ENCODE results near the gene ZNF484. TPM values are rescaled to one million over a fixed set of nuclear protein-coding genes. Genes with fewer than 3 reads are reported as not detected.
"Not testable (repeated sequence)": the region's sequence is repeated elsewhere in the genome, so short reads cannot be mapped to it uniquely, and the experiment has no call there.

The ZNF484 gene
- total RNA-seq, 4 donors from 2014 or later: 5.3 to 10.3 (median 6.1) TPM

DNA sequence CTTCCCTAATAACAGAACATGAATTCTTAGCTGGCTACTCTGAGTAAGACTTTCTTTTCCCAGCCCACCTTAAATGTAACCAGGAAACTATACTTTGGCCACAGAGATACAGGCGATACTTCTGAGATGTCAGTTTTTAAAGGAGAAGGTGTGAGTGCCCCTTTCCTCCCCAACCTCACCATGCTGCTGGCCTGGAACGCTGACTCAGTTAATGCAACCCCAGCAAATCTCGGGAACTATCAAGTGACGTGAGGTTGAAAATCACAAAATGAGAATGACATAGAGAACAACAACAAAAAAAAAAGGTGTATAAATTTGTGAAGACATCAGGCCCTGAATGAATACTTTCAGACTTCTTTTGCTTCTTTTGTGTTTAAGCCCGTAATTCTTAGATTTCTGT lies 13.7 kb downstream of the ZNF484 start:
- no peak for DNase-seq (ENCODE audit: low spot score in 2 of 2)
- TF ChIP-seq POLR2A (IDR thresholded peaks at IDR 0.05) (no peak), POLR2AphosphoS5 (IDR thresholded peaks at IDR 0.05) (no peak), EP300 (IDR thresholded peaks at IDR 0.05) (no peak)
- TF ChIP-seq, protein P1, sequence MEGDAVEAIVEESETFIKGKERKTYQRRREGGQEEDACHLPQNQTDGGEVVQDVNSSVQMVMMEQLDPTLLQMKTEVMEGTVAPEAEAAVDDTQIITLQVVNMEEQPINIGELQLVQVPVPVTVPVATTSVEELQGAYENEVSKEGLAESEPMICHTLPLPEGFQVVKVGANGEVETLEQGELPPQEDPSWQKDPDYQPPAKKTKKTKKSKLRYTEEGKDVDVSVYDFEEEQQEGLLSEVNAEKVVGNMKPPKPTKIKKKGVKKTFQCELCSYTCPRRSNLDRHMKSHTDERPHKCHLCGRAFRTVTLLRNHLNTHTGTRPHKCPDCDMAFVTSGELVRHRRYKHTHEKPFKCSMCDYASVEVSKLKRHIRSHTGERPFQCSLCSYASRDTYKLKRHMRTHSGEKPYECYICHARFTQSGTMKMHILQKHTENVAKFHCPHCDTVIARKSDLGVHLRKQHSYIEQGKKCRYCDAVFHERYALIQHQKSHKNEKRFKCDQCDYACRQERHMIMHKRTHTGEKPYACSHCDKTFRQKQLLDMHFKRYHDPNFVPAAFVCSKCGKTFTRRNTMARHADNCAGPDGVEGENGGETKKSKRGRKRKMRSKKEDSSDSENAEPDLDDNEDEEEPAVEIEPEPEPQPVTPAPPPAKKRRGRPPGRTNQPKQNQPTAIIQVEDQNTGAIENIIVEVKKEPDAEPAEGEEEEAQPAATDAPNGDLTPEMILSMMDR (IDR thresholded peaks at IDR 0.05): no peak
- H3K36me3 ChIP-seq: peaks cover 26% of the 10 kb centered on the region
- 95% methylated on average over 5 of the region's 5 CpGs for WGBS
- H3K27ac ChIP-seq: no peak overlapping the region
- no peaks in the 10 kb centered on the region for H3K9me3 ChIP-seq
- H3K4me1 ChIP-seq: no peaks in the 10 kb centered on the region
- H3K4me3 ChIP-seq: no peak overlapping the region
- no peaks in the 10 kb centered on the region for H3K27me3 ChIP-seq

DNA sequence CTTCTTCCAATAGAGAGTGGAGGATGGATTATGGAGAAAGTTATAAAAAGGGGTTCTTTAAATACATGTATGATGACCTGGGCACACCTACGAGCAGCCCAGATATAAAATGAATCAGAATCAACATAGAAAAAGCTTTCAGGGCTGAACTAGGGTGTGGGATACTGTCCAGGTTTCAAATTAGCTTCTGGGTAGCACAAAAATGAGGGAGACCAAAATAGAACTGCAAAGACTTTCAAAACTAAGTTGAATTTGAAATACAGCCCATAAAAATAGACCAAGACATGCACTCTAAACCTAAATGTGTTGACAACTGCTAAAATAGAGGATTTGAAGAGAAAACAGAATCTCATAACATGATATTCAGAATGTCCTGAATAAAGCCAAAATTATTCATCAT lies 17.0 kb downstream of the ZNF484 start:
- Histone ChIP-seq H3K36me3 (peaks cover 27% of the 10 kb centered on the region), H3K4me1 (no peaks in the 10 kb centered on the region), H3K27me3 (no peaks in the 10 kb centered on the region), H3K4me3 (no peak overlapping the region), H3K9me3 (no peaks in the 10 kb centered on the region), H3K27ac (no peak overlapping the region)
- DNase-seq (ENCODE audit: low spot score in 2 of 2): no peak
- 91% methylated on average over 1 of the region's 1 CpG for WGBS
- TF ChIP-seq EP300 (IDR thresholded peaks at IDR 0.05): no peak
- no peak for TF ChIP-seq POLR2A (IDR thresholded peaks at IDR 0.05)
- TF ChIP-seq, protein P1 (IDR thresholded peaks at IDR 0.05): no peak
- no peak for TF ChIP-seq POLR2AphosphoS5 (IDR thresholded peaks at IDR 0.05)

DNA sequence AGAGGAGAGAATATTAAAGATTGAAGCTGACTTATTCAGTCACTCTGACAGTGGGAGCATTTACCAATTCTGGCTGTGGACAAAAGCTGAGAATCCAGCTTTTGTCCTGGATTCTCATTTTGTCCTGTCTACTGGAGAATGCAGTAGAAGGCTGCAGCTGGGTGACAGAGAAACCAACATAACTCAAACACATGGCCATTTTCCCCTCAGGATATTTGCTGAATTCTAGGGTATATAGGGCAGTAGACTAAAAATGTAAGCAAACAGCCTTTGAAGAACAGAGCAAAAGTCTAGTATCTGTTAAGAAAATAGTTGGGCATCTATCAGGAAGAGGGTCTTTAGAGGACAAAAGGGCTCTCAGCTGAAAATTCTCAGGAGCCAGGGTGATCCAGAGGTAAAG lies 20.6 kb downstream of the ZNF484 start:
- DNase-seq (ENCODE audit: low spot score in 2 of 2): no peak

DNA sequence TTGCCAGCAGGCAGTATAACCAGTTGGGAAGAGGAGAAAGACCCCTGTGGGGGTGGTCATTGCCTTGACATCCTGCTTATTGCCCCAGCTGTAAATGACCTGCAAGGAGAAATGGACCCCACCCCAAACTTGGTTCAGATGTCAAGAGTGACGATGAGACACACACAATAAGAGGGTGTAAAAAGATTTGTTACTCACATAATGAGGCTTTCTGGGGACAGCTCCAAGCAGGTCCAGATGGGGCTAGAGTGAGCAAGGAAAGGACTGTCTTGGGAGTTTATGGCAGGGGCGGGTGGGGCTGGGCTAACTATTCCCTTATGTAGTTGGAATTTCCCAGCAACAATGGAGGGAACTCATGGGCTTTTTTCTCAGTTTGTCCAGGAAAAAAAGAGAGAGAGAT lies 24.1 kb downstream of the ZNF484 start:
- WGBS: 85% methylated on average over 2 of the region's 2 CpGs
- peaks cover 71% of the 10 kb centered on the region for H3K36me3 ChIP-seq
- DNase-seq (ENCODE audit: low spot score in 2 of 2): no peak
- peaks cover 3% of the 10 kb centered on the region for H3K9me3 ChIP-seq
- H3K27me3 ChIP-seq: no peaks in the 10 kb centered on the region
- no peak overlapping the region for H3K27ac ChIP-seq
- H3K4me3 ChIP-seq: no peak overlapping the region
- no peaks in the 10 kb centered on the region for H3K4me1 ChIP-seq
- TF ChIP-seq EP300 (IDR thresholded peaks at IDR 0.05) (no peak), POLR2AphosphoS5 (IDR thresholded peaks at IDR 0.05) (no peak), POLR2A (IDR thresholded peaks at IDR 0.05) (no peak)
- TF ChIP-seq, protein P1 (IDR thresholded peaks at IDR 0.05): no peak

More for the DNA sequence above, 20.6 kb downstream of the ZNF484 start:
- Histone ChIP-seq H3K36me3 (peaks cover 61% of the 10 kb centered on the region), H3K4me3 (no peak overlapping the region), H3K4me1 (no peaks in the 10 kb centered on the region), H3K27ac (no peak overlapping the region), H3K9me3 (no peaks in the 10 kb centered on the region), H3K27me3 (no peaks in the 10 kb centered on the region)
- TF ChIP-seq POLR2AphosphoS5 (IDR thresholded peaks at IDR 0.05): no peak
- TF ChIP-seq EP300 (IDR thresholded peaks at IDR 0.05): no peak

DNA sequence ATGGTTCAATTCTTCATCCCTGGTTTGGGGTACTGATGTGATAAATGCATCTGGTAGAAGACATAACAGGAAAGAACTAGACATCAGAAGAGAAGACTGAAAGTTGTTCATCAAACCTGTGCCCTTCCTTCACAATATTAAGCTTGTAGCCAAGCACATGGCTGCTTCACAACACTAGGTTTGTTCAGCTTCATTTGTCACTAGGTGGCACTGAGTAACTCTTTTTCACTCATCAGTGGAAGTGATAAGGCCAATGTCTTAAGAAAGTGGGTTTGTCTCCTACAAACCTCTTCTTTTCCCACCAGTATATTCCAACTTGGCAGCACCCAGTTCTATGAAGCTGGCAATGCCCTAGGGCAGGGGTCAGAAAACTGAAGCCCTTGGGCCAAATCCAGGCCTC lies 26.9 kb downstream of the ZNF484 start:
- Histone ChIP-seq H3K36me3 (peaks cover 81% of the 10 kb centered on the region), H3K4me3 (no peak overlapping the region), H3K27me3 (no peaks in the 10 kb centered on the region), H3K9me3 (peaks cover 26% of the 10 kb centered on the region), H3K27ac (no peak overlapping the region), H3K4me1 (no peaks in the 10 kb centered on the region)
- DNase-seq (ENCODE audit: low spot score in 2 of 2): no peak
- TF ChIP-seq EP300 (IDR thresholded peaks at IDR 0.05) (no peak), POLR2A (IDR thresholded peaks at IDR 0.05) (no peak), POLR2AphosphoS5 (IDR thresholded peaks at IDR 0.05) (no peak)
- TF ChIP-seq, protein P1 (IDR thresholded peaks at IDR 0.05): no peak

DNA sequence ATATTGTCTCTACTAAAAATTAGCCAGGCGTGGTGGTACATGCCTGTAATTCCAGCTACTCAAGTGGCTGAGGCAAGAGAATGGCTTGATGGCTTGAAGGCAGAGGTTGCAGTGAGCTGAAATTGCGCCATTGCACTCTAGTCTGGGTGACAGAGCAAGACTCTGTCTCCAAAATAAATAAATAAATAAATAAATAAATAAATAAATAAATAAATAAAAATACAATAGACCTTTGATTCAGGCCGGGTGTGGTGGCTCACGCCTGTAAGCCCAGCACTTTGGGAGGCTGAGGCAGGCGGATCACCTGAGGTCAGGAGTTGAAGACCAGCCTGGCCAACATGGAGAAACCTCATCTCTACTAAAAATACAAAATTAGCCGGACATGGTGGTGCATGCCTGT lies 29.1 kb downstream of the ZNF484 start:
- WGBS: 96% methylated on average over 6 of the region's 6 CpGs

More for the DNA sequence above, 29.1 kb downstream of the ZNF484 start:
- Histone ChIP-seq H3K36me3 (peaks cover 59% of the 10 kb centered on the region), H3K9me3 (peaks cover 37% of the 10 kb centered on the region)
- not testable (repeated sequence) for H3K27ac ChIP-seq; H3K4me1 ChIP-seq; DNase-seq (ENCODE audit: low spot score in 2 of 2); H3K4me3 ChIP-seq; H3K27me3 ChIP-seq
